GM18511 (cell line): ENCODE results near the gene SPOCK1.

Experiments
- ATAC-seq: cut with Tn5 transposase; IDR thresholded peaks from one replicate; pipeline ENCODE4 v1.9.1; 2021; ENCODE audit warnings: mild to moderate bottlenecking, moderate library complexity; ENCODE audit not compliant: unreplicated experiment

Gene SPOCK1

GRCh38 chr5:137333475-137333874, 165.7 kb downstream of the SPOCK1 start:
- ATAC-seq: no peak

GRCh38 chr5:137332296-137332695, 166.8 kb downstream of the SPOCK1 start:
- no peak for ATAC-seq

- ATAC-seq: no peak
These were observed 169.4 kb downstream of the SPOCK1 start for GRCh38 chr5:137329586-137330296.

- no peak for ATAC-seq
These were observed 170.1 kb downstream of the SPOCK1 start for GRCh38 chr5:137328991-137329390.

- ATAC-seq: no peak
These were observed 170.7 kb downstream of the SPOCK1 start for GRCh38 chr5:137328463-137328862.

GRCh38 chr5:137325721-137326120, 173.4 kb downstream of the SPOCK1 start:
- ATAC-seq: no peak

GRCh38 chr5:137320056-137321045, 178.8 kb downstream of the SPOCK1 start:
- ATAC-seq: no peak

- ATAC-seq: no peak
These were observed 181.1 kb downstream of the SPOCK1 start for GRCh38 chr5:137318027-137318426.

- ATAC-seq: no peak
These were observed 182.8 kb downstream of the SPOCK1 start for GRCh38 chr5:137316346-137316736.

- no peak for ATAC-seq
These were observed 183.4 kb downstream of the SPOCK1 start for GRCh38 chr5:137315534-137316345.

GRCh38 chr5:137315109-137315508, 184.0 kb downstream of the SPOCK1 start:
- ATAC-seq: no peak

GRCh38 chr5:137313526-137314175, 185.5 kb downstream of the SPOCK1 start:
- no peak for ATAC-seq

- ATAC-seq: no peak
These were observed 187.1 kb downstream of the SPOCK1 start for GRCh38 chr5:137312011-137312410.

- no peak for ATAC-seq
These were observed 188.9 kb downstream of the SPOCK1 start for GRCh38 chr5:137310051-137310730.

GRCh38 chr5:137309290-137309689, 189.8 kb downstream of the SPOCK1 start:
- no peak for ATAC-seq

GRCh38 chr5:137308311-137308710, 190.8 kb downstream of the SPOCK1 start:
- no peak for ATAC-seq

GRCh38 chr5:137306903-137307302, 192.2 kb downstream of the SPOCK1 start:
- ATAC-seq: no peak

GRCh38 chr5:137305971-137306602, 193.0 kb downstream of the SPOCK1 start:
- no peak for ATAC-seq

- no peak for ATAC-seq
These were observed 194.8 kb downstream of the SPOCK1 start for GRCh38 chr5:137304226-137304874.
